Hepatocyte (in vitro differentiated cells): ENCODE results near the gene ZAP70.

Experiments used
- EZH2 ChIP-seq: fragments of 200-600 bp; sonication (generic); IDR thresholded peaks from 2 replicates; pipeline ENCODE4 v1.6.1; 2016; ENCODE audit warnings: antibody characterized with exemption, mild to moderate bottlenecking, borderline replicate concordance
- TF ChIP-seq, protein P1 (sequence below): fragments of 200-600 bp; sonication (generic); IDR thresholded peaks from 2 replicates; pipeline ENCODE4 v1.5.1; 2016; ENCODE audit warnings: antibody characterized with exemption, mild to moderate bottlenecking; ENCODE audit not compliant: poor library complexity

DNA sequence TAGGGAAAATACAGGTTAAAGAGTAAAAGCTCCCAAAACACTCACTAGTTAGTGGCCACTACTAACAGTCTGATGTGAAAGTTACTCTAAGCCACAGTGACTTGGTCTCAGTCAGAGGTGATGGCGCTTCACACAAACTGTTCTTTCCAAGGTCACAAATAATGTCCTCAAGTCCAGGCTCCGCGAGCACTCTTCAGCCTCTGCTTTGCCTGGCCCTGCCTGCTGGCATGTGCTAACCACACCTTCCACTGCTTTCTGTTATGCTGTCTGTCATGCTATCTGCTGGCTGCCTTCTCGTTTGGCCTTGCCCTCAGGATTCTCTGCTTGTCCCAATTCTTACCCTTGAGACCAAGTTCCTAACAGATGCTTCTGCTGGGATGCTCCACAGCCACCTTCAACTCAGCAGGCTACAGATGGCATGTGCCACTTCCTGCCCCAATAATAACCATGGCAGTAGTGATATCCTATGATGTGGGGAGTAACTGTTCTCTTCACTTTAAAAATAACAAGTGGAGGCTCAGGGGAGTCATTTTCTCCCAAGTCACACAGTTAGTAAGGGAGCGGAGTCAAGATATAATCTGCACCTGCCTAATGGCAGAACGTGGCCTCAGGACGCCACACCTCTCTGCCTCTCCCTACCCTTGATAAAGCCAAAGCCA is 75.7 kb downstream of the ZAP70 start:
- no peak for TF ChIP-seq EZH2
- TF ChIP-seq, protein P1, sequence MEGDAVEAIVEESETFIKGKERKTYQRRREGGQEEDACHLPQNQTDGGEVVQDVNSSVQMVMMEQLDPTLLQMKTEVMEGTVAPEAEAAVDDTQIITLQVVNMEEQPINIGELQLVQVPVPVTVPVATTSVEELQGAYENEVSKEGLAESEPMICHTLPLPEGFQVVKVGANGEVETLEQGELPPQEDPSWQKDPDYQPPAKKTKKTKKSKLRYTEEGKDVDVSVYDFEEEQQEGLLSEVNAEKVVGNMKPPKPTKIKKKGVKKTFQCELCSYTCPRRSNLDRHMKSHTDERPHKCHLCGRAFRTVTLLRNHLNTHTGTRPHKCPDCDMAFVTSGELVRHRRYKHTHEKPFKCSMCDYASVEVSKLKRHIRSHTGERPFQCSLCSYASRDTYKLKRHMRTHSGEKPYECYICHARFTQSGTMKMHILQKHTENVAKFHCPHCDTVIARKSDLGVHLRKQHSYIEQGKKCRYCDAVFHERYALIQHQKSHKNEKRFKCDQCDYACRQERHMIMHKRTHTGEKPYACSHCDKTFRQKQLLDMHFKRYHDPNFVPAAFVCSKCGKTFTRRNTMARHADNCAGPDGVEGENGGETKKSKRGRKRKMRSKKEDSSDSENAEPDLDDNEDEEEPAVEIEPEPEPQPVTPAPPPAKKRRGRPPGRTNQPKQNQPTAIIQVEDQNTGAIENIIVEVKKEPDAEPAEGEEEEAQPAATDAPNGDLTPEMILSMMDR, result no peak
